ENCODE data around the gene ADAMTSL1.
"Not testable (repeated sequence)": the region's sequence is repeated elsewhere in the genome, so short reads cannot be mapped to it uniquely, and the experiment has no call there.

The ADAMTSL1 gene

GRCh38 chr9:18866121-18866831, 392.3 kb downstream of the ADAMTSL1 start:
- DNase-seq (ENCODE audit: low read depth), result no peak
- H3K4me3 ChIP-seq (ENCODE audit: low read depth, low read length), result no peak overlapping the region
- TF ChIP-seq CTCF (IDR thresholded peaks at IDR 0.05; ENCODE audit: low read depth, low read length, missing control alignments), result no peak

GRCh38 chr9:18869725-18870124, 395.8 kb downstream of the ADAMTSL1 start:
- no peak for DNase-seq (ENCODE audit: low read depth)
- no peak for TF ChIP-seq CTCF (IDR thresholded peaks at IDR 0.05; ENCODE audit: low read depth, low read length, missing control alignments)
- no peak overlapping the region for H3K4me3 ChIP-seq (ENCODE audit: low read depth, low read length)

GRCh38 chr9:18874069-18874468, 400.1 kb downstream of the ADAMTSL1 start:
- DNase-seq (ENCODE audit: low read depth), result no peak
- H3K4me3 ChIP-seq (ENCODE audit: low read depth, low read length), result no peak overlapping the region
- TF ChIP-seq CTCF (IDR thresholded peaks at IDR 0.05; ENCODE audit: low read depth, low read length, missing control alignments), result no peak

GRCh38 chr9:18874990-18875389, 401.0 kb downstream of the ADAMTSL1 start:
- H3K4me3 ChIP-seq (ENCODE audit: low read depth, low read length); DNase-seq (ENCODE audit: low read depth): not testable (repeated sequence)

GRCh38 chr9:18877984-18878383, 404.0 kb downstream of the ADAMTSL1 start:
- no peak overlapping the region for H3K4me3 ChIP-seq (ENCODE audit: low read depth, low read length)
- no peak for TF ChIP-seq CTCF (IDR thresholded peaks at IDR 0.05; ENCODE audit: low read depth, low read length, missing control alignments)
- no peak for DNase-seq (ENCODE audit: low read depth)

GRCh38 chr9:18881758-18882157, 407.8 kb downstream of the ADAMTSL1 start:
- TF ChIP-seq CTCF (IDR thresholded peaks at IDR 0.05; ENCODE audit: low read depth, low read length, missing control alignments), result no peak
- DNase-seq (ENCODE audit: low read depth), result no peak

GRCh38 chr9:18887546-18887945, 413.6 kb downstream of the ADAMTSL1 start:
- TF ChIP-seq CTCF (IDR thresholded peaks at IDR 0.05; ENCODE audit: low read depth, low read length, missing control alignments), result no peak
- no peak for DNase-seq (ENCODE audit: low read depth)
- H3K4me3 ChIP-seq (ENCODE audit: low read depth, low read length), result no peak overlapping the region

More at GRCh38 chr9:18881758-18882157, 407.8 kb downstream of the ADAMTSL1 start:
- no peak overlapping the region for H3K4me3 ChIP-seq (ENCODE audit: low read depth, low read length)

Data from GM12864 (cell line).